ENCODE data around the gene C10orf67.
"Not testable (repeated sequence)": the region's sequence is repeated elsewhere in the genome, so short reads cannot be mapped to it uniquely, and the experiment has no call there.

C10orf67 gene

DNA sequence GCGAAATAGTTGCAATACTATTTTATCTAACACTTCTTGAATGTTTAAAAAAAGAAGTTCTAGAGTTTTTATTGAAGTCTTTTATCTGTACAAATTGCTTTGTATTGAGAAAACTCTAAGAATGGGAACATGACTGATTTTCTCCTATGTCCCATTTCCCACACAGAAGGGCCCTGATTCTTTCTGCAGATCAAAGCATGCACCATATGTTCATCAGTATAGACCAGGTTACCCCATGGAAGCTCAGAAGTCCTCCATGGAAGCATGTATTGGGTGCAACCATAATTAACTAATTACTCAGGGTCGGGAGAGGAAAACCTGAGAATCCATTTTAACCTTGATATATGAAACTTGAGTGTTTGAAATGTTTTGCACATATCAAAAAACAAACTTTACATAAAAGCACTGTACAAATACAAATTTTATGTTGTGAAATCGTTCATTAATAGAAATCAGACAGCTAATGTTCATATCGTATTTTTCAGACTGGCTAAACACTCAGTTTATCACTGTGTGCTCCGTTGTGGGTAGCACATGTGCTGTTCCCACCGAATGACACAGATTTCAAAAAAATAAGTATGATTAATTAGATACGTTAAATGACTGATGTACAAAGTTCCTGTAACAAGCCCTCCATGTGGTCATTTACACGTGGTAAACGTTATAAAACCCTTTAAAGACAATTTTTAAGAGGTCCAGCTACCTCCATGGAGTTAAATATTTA lies 81.0 kb downstream of the C10orf67 start:
- DNase-seq (ENCODE audit: low spot score), result no peak

- DNase-seq (ENCODE audit: low spot score), result no peak
Measured at GRCh38 chr10:23262928-23263327, 81.7 kb downstream of the C10orf67 start.

DNA sequence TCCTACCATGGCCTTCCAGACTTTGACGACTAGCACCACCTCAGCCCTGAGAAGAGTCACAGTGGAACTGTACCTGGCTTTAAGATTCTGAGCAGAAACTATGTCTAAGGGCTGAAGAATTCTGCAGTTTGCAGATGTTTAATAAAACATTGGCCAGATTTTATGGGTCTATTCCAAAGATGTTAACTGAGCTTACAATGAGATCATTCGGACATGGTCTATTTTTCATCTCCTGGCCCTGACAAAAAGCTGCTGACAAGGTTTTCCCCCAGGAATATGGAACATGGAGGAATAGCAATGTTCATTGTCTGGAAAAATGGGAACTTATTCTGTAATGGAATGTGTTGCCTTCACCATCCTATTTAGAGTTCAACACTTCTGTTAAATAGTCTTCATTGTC lies 86.1 kb downstream of the C10orf67 start:
- DNase-seq (ENCODE audit: low spot score), result no peak

DNA sequence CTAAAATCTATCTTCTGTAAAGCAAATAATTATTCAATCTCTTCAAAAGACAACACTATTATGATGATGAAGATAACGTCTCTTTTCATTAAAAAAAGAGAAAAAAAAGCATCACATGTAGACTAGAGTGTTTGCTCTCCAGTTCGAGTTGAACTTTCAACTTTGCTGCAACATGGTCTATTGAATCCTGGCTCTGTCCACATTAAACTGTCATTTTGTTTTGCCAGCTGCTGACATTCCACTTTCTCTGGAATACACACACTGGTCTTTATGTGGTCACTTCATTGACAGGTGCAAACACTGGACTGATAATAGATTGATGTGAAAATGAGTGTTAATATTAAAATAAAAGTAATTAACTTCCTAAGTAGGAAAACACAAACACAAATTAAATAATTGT lies 90.8 kb downstream of the C10orf67 start:
- no peak for DNase-seq (ENCODE audit: low spot score)

- DNase-seq (ENCODE audit: low spot score), result not testable (repeated sequence)
Measured at GRCh38 chr10:23252859-23253258, 91.7 kb downstream of the C10orf67 start.

DNA sequence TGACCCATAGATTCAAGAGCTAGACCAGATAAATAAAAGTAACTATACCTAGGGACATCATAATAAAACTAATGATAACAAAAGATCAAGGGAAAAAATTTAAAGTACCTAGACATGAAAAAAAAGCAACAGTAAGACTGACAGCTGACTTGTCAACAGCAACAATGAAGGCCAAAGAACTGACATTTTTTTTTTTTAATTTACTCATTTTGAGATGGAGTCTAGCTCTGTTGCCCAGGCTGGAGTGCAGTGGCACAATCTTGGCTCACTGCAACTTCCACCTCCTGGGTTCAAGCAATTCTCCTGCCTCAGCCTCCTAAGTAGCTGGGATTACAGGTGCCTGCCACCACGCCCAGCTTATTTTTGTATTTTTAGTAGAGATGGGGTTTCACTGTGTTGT lies 102.8 kb downstream of the C10orf67 start:
- DNase-seq (ENCODE audit: low spot score), result not testable (repeated sequence)

DNA sequence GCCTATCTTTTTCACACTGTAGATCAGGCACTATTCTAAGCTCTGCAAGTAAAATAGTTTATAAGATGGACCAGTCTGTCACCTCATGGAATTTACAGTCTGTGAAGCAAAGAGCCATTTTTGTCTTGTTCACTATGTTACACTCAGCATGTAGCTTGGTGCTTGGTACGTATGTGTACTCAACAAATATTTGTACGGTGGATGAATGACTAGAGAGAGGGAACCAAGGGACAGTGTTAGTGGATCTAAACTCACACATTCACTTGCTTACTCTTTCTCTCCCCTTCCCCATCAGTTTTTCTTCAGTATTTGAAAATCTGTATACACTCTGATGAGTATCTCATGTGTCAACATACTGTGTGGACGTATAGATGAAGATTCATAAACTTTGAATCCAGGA lies 106.6 kb downstream of the C10orf67 start:
- no peak for DNase-seq (ENCODE audit: low spot score)

DNA sequence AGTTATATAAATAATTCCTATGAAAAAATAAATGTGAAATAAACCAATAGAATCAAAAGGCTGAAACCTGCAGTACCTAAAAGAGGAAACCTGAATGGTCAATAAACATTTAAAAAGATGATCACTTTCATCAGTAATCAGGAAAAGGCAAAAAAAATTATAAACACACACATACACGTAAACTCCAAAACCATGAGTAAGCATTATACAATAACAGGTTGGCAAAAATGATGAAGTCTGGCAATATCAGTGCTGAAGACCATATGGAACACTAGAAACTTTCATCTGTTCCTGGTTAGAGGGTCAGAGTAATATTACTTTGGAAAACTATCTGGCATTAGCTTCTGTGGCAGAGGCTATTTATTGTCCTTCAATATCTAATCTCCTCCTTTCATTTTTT lies 114.0 kb downstream of the C10orf67 start:
- DNase-seq (ENCODE audit: low spot score), result no peak

GRCh38 chr10:23217471-23217870 lies 127.1 kb downstream of the C10orf67 start:
- no peak for DNase-seq (ENCODE audit: low spot score)

- no peak for DNase-seq (ENCODE audit: low spot score)
Measured at GRCh38 chr10:23205972-23206642, 138.5 kb downstream of the C10orf67 start.

GRCh38 chr10:23204773-23205172 lies 139.8 kb downstream of the C10orf67 start:
- no peak for DNase-seq (ENCODE audit: low spot score)

DNA sequence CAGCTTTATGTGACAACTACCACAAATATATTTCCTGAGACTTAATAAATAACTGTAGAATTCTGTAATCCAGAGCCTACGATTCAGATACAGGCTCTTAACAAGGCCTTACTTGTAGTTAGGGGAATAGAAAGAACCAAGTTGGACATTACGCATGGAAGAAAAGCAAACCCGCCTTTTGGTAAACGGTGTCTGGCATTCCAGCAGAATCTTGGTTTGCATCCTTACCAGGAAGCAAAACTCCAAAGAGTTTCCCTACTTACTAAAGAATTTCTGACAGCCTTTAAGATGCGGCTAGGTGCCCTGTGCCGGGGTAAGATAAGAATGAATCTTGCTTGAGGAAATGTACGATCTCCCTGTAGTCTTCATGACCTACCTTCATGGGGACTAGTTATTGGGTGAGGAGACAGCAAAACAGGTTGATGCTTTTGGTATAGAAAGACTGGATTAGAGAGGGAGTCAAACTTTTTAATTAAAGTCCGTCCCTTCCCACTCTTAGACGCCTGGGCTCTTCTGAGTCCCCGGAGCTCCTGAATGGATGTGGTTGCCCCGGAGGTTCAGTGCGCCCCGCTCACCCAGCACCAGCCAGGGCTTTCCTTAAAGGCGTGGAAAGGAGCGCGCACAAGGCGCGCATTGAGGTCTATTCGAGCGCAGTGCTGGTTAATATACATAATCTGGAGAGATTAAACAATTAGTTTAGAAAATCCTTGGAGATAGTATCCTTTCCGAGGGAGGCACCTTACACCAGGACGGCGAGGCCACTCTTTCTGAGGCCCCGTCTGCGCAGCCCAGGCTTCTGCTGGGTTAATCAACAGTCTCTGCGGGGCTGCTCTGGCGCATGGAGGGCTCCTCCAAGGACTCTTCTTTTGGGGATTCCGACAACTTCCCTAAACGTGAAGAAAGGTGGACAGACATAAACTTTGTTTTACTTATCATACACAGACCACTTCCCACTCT lies 140.9 kb downstream of the C10orf67 start:
- no peak for DNase-seq (ENCODE audit: low spot score)

DNA sequence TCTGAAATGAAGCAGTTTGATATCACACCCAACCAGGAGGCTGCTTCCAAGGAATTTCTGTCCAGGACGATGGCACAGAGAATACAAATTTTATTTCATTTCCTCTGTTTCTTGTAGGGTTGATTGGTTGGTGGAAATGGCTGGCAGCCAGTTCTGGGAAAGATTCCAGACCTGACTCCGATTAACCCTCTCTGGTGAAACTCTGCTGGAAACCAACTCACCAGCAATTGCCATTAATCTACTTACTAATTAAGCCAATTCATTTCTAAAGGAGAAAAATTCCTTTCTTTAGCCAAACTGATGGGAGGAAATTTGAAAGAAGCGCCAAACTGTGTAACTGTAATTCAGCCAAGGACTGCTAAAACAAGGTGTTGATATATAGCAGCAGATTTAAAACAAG lies 141.8 kb downstream of the C10orf67 start:
- DNase-seq (ENCODE audit: low spot score), result no peak

GRCh38 chr10:23201837-23202236 lies 142.8 kb downstream of the C10orf67 start:
- DNase-seq (ENCODE audit: low spot score), result no peak

GRCh38 chr10:23200997-23201652 lies 143.5 kb downstream of the C10orf67 start:
- DNase-seq (ENCODE audit: low spot score), result no peak

GRCh38 chr10:23200586-23200985 lies 144.0 kb downstream of the C10orf67 start:
- DNase-seq (ENCODE audit: low spot score), result no peak

- DNase-seq (ENCODE audit: low spot score), result no peak
Measured at GRCh38 chr10:23199768-23200511, 144.7 kb downstream of the C10orf67 start.

GRCh38 chr10:23198940-23199767 lies 145.4 kb downstream of the C10orf67 start:
- DNase-seq (ENCODE audit: low spot score), result no peak

DNA sequence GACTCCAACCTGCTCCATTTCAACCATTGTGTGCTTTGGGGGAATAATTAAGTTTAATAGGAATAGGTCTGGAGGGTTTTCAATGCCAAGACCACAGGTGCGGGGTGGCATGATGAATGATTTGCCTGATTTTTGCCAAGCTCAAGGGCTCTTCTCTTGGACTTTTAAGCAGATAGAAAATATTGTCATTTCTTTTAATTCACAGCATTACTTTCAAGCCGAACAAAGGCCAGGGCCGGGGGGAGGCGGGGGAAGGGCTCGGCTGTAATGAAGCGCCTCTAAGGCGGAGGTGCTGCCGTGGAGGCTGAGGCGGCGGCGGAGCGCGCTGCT lies 146.0 kb downstream of the C10orf67 start:
- no peak for DNase-seq (ENCODE audit: low spot score)

DNA sequence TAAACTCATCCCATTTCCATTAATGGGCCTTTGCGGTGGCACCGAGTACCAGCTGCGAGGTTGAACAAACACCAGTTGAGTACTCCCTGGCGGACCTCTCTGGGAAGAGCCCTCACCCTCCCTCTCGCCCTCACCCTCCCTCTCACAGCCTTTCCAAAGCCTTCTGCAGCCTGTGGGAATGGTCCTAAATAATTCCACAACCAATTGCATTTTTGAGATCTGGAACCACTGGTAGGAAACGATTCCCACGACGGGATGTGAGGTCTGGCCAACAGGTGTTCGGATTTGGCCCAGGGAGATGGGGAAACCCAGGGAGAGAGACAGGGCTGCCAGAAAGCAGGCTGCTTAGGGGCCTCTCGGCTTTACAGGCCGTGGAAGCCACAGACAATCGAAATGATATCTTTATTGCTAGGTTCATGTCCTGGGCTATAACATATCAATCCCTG lies 147.2 kb downstream of the C10orf67 start:
- DNase-seq (ENCODE audit: low spot score), result no peak

DNA sequence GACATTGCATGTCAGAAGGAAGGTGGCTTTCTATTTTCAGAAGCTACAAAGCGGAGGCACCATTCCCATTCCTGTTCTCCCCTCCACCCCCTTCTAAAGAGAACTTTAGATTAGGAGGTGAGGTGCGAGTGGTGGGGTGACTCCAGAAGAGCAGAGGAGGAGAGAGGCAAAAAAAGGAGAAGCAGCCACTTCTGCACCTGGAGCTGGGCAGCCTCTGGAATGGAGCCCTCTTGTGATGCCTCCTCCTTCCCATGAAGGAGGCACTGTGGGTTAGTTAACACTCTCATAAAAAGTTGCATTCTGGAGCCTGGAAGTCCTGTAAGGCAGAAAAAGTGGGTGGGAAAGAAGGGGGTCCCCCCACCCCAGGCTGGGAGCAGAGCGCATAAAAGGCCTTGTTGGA lies 147.7 kb downstream of the C10orf67 start:
- no peak for DNase-seq (ENCODE audit: low spot score)

Measured in AG08396 (cell line).